ENCODE data around the gene TXNDC11.

Gene TXNDC11

GRCh38 chr16:11650641-11651591 is 91.7 kb downstream of the TXNDC11 start:
- no peak for DNase-seq

- no peak for DNase-seq
These were observed 93.4 kb downstream of the TXNDC11 start for GRCh38 chr16:11649276-11649675.

GRCh38 chr16:11642765-11643116 is 99.9 kb downstream of the TXNDC11 start:
- DNase-seq: no peak

GRCh38 chr16:11640987-11641817 is 101.5 kb downstream of the TXNDC11 start:
- peak; percentile 55 to 77 for DNase-seq

- peak; percentile 42 to 77 for DNase-seq
These were observed 102.4 kb downstream of the TXNDC11 start for GRCh38 chr16:11639925-11640899.

- DNase-seq: no peak
These were observed 103.6 kb downstream of the TXNDC11 start for GRCh38 chr16:11639008-11639562.

- no peak for DNase-seq
These were observed 104.5 kb downstream of the TXNDC11 start for GRCh38 chr16:11638140-11638539.

- no peak for DNase-seq
These were observed 105.3 kb downstream of the TXNDC11 start for GRCh38 chr16:11637320-11637719.

- DNase-seq: no peak
These were observed 106.4 kb downstream of the TXNDC11 start for GRCh38 chr16:11636172-11636721.

GRCh38 chr16:11635679-11636171 is 106.9 kb downstream of the TXNDC11 start:
- no peak for DNase-seq

- no peak for DNase-seq
These were observed 107.5 kb downstream of the TXNDC11 start for GRCh38 chr16:11635113-11635652.

- DNase-seq: no peak
These were observed 108.3 kb downstream of the TXNDC11 start for GRCh38 chr16:11634312-11634711.

GRCh38 chr16:11633113-11633512 is 109.5 kb downstream of the TXNDC11 start:
- DNase-seq: no peak

GRCh38 chr16:11632455-11632939 is 110.2 kb downstream of the TXNDC11 start:
- no peak for DNase-seq

GRCh38 chr16:11631214-11631613 is 111.4 kb downstream of the TXNDC11 start:
- DNase-seq: no peak

GRCh38 chr16:11630768-11631056 is 111.9 kb downstream of the TXNDC11 start:
- no peak for DNase-seq

GRCh38 chr16:11630046-11630767 is 112.5 kb downstream of the TXNDC11 start:
- no peak for DNase-seq

Data from CD4-positive, alpha-beta T cell treated with Interferon alpha-2 for 1 hour (primary cell).